ENCODE data around the gene NLN.

- TF ChIP-seq CTCF (optimal IDR thresholded peaks at IDR 0.05 in 1 of 3, IDR thresholded peaks at IDR 0.05 in 1 of 3, conservative IDR thresholded peaks at IDR 0.05 in 1 of 3; ENCODE audit: extremely low read depth in 1 of 3, insufficient read depth in 2 of 3, low read length in 3 of 3) (no peak), EZH2 (IDR thresholded peaks at IDR 0.05; ENCODE audit: low read length) (no peak)
Observed at GRCh38 chr5:65749956-65750355, 28.0 kb downstream of the NLN start.
